GM12878 (cell line): Measurements from ENCODE around the gene LHFPL5. TPM values are rescaled to one million over a fixed set of nuclear protein-coding genes. Genes with fewer than 3 reads are reported as not detected.

Experiments used
- ATAC-seq: fragments of 200-7000 bp; cut with Tn5 transposase; 3 replicates; pipeline ENCODE4 v1.9.1; 2020; ENCODE audit warnings: mild to moderate bottlenecking, moderate library complexity
- BruUV-seq: library from RNA; stranded (reverse); fragments of 400-500 nt; replicated peaks from 2 replicates; lab custom pipeline; 2021; lab: Mats Ljungman, UMichigan
- CTCF ChIA-PET: fragments of 300-600 bp; sonication (Branson Sonifier 250); formaldehyde crosslinking; extraction: SDS; loops from one replicate; lab custom pipeline; 2021; ENCODE audit warnings: inconsistent platforms; lab: Yijun Ruan, JAX
- POLR2A ChIA-PET: fragments of 350-600 bp; formaldehyde crosslinking; extraction: SDS; loops from one replicate; lab custom pipeline; 2021; ENCODE audit warnings: inconsistent platforms; lab: Charles Lee
- RAD21 ChIA-PET: fragments of 300-600 bp; sonication (Branson Sonifier 250); formaldehyde crosslinking; loops from one replicate; lab custom pipeline; 2023; ENCODE audit warnings: antibody characterized with exemption; ENCODE audit not compliant: unreplicated experiment; lab: Charles Lee
- SMC1A ChIA-PET: fragments of 300-600 bp; sonication (Branson Sonifier 250); formaldehyde crosslinking; loops from one replicate; lab custom pipeline; 2023; ENCODE audit not compliant: unreplicated experiment, uncharacterized antibody; lab: Charles Lee
- DNase-seq: peaks from one replicate; pipeline ENCODE4 v3.0.0-alpha.2; 2011; ENCODE audit warnings: low read depth, low spot score
- FAIRE-seq: peaks from 3 replicates; lab custom pipeline; 2011; peaks lifted over from hg19 to GRCh38; lab: Jason Lieb, UNC
- H2AFZ ChIP-seq: 2 replicates; pipeline ENCODE4 v1.6.0; 2011; ENCODE audit warnings: low read depth, low read length, control low read depth; ENCODE audit not compliant: control insufficient read depth
- H3K27ac ChIP-seq: 2 replicates; pipeline ENCODE4 v1.5.1; 2011; ENCODE audit warnings: control low read depth; ENCODE audit not compliant: control insufficient read depth, insufficient read depth
- H3K27me3 ChIP-seq, 2 experiments: replicated peaks in 1 of 2; 2 replicates each; pipeline versions ENCODE4 v1.6.0 to v1.6.1; 2011; ENCODE audit warnings: low read length in 1 of 2; ENCODE audit not compliant: control insufficient read depth in 2 of 2, insufficient read depth in 2 of 2
- H3K36me3 ChIP-seq, 2 experiments: 2 replicates each; pipeline ENCODE4 v1.5.1; 2011; ENCODE audit warnings: low read length in 1 of 2; ENCODE audit not compliant: control insufficient read depth in 2 of 2, insufficient read depth in 2 of 2
- H3K4me1 ChIP-seq: 2 replicates; pipeline ENCODE4 v1.6.1; 2011; ENCODE audit warnings: mild to moderate bottlenecking, low read length, moderate library complexity, mixed read lengths; ENCODE audit not compliant: control insufficient read depth, insufficient read depth
- H3K4me2 ChIP-seq: 2 replicates; pipeline ENCODE4 v1.6.0; 2011; ENCODE audit warnings: control low read depth; ENCODE audit not compliant: control insufficient read depth, insufficient read depth
- H3K4me3 ChIP-seq: fragments of 200-600 bp; sonication (generic); 2 replicates; pipeline ENCODE4 v1.5.1; 2016
- H3K79me2 ChIP-seq: 2 replicates; pipeline ENCODE4 v1.6.0; 2011; ENCODE audit warnings: low read length; ENCODE audit not compliant: control insufficient read depth, insufficient read depth
- H3K9ac ChIP-seq: 2 replicates; pipeline ENCODE4 v1.8.0; 2011; ENCODE audit warnings: low read length, control low read depth, mixed read lengths; ENCODE audit not compliant: control insufficient read depth, insufficient read depth
- H3K9me3 ChIP-seq: replicated peaks from 3 replicates; pipeline ENCODE4 v1.5.1; 2011; ENCODE audit warnings: mild to moderate bottlenecking, low read length; ENCODE audit not compliant: control insufficient read depth, insufficient read depth
- H4K20me1 ChIP-seq: 2 replicates; pipeline ENCODE4 v1.6.0; 2011; ENCODE audit not compliant: control insufficient read depth, insufficient read depth
- E2F4 ChIP-seq: IDR thresholded peaks from 2 replicates; pipeline ENCODE4 v1.6.1; 2012; ENCODE audit warnings: low read depth, low read length, improper control_type of control experiment
- NKRF ChIP-seq: fragments of 450-650 bp; conservative IDR thresholded peaks from 2 replicates; pipeline ENCODE4 v1.6.1; 2017; ENCODE audit warnings: mild to moderate bottlenecking, moderate library complexity
- REST ChIP-seq: IDR thresholded peaks from 2 replicates; pipeline ENCODE4 v1.6.1; 2012; ENCODE audit warnings: mild to moderate bottlenecking, low read depth, low read length
- WGBS: methylation state at CpG from one replicate; pipeline ENCODE4 v1.1.6; 2016; ENCODE audit warnings: low lambda C conversion rate; ENCODE audit not compliant: insufficient replicate concordance, insufficient coverage; ENCODE audit errors: missing lambda C conversion rate; 5-methylcytosine and 5-hydroxymethylcytosine counted together
- in situ Hi-C: fragments of 300-500 bp; cut with MboI; formaldehyde crosslinking; loops from 9 replicates; pipeline ENCODE4 v1.14.3; 2018; ENCODE audit warnings: mixed read lengths
- intact Hi-C: fragments of 100-400 bp; cut with micrococcal nuclease; formaldehyde crosslinking; loops from one replicate; pipeline ENCODE4 v1.14.2; 2022; ENCODE audit not compliant: unreplicated experiment
- polyA plus RNA-seq, 11 experiments: library from polyadenylated mRNA; depleted of rRNA in 4 of 11; unstranded in 6 of 11; stranded (reverse) in 5 of 11; fragments of >200 nt; fragmentation: Nextera tagmentation in 4 of 11; fragmentation: Illumina TruSeq in 1 of 11; extraction: Ambion mirVana in 4 of 11; extraction: Trizol in 1 of 11; gene quantifications; 1 replicate in 1 of 11; 2 replicates in 10 of 11; pipeline versions ENCODE4 v1.2.1 to v1.2.3, GENCODE V29; 2011 to 2016; ENCODE audit warnings: inconsistent platforms in 2 of 11, missing spikeins in 2 of 11, low read depth in 1 of 11
- total RNA-seq, 4 experiments: library from RNA; depleted of rRNA in 3 of 4; stranded (reverse); fragments of >200 nt in 3 of 4; fragmentation: Illumina TruSeq in 1 of 4; extraction: Trizol in 1 of 4; gene quantifications; 2 replicates each; pipeline versions ENCODE4 v1.2.1 to v1.2.3, GENCODE V29; 2013 to 2021

The LHFPL5 gene
- total and polyA plus RNA-seq, 10 of the 15 experiments (the other 5 are each of a cell fraction or from before 2014, with no cell fraction given): 0.11 TPM; not detected in 9

GRCh38 chr6:35777356-35778102 lies 27.6 kb upstream of the LHFPL5 start:
- Histone ChIP-seq H3K9ac (no peak overlapping the region), H3K79me2 (no peaks in the 10 kb centered on the region), H3K27me3 (no peaks in the 10 kb centered on the region; a peak in 1 of 4 replicates), H2AFZ (no peak overlapping the region), H4K20me1 (no peaks in the 10 kb centered on the region), H3K4me1 (no peaks in the 10 kb centered on the region), H3K36me3 (no peaks in the 10 kb centered on the region), H3K4me3 (no peak overlapping the region), H3K4me2 (no peak overlapping the region), H3K9me3 (no peaks in the 10 kb centered on the region), H3K27ac (no peak overlapping the region)
- in situ Hi-C loops: no loop called here
- no peak for TF ChIP-seq E2F4
- no peak for TF ChIP-seq NKRF
- no peak for TF ChIP-seq REST
- DNase-seq (no peak), FAIRE-seq (no peak), ATAC-seq (no peak)
- no TSS peak for BruUV-seq
- CTCF ChIA-PET: no interaction called here
- intact Hi-C loops: no loop called here
- POLR2A ChIA-PET: no interaction called here
- RAD21 ChIA-PET: no interaction called here
- WGBS: 86% methylated on average over 10 of the region's 10 CpGs
- SMC1A ChIA-PET: no interaction called here
